Smooth muscle cell (in vitro differentiated cells): ENCODE measurements around the gene ZNF90. TPM values are rescaled to one million over a fixed set of nuclear protein-coding genes. Genes with fewer than 3 reads are reported as not detected.
A peak's percentile ranks its signal among the peaks of the same experiment; 100 is the strongest.
"Not testable (repeated sequence)": the region's sequence is repeated elsewhere in the genome, so short reads cannot be mapped to it uniquely, and the experiment has no call there.

Experiments
- DNase-seq: peaks from one replicate; lab custom pipeline; 2025; ENCODE audit not compliant: unreplicated experiment; lab: John Stamatoyannopoulos, UW
- H2AFZ ChIP-seq: fragments of 200-600 bp; sonication (generic); 2 replicates; pipeline ENCODE4 v1.6.0; 2016; ENCODE audit warnings: antibody characterized with exemption, low read depth, mild to moderate bottlenecking
- H3F3A ChIP-seq: fragments of 200-600 bp; sonication (generic); 2 replicates; pipeline ENCODE4 v1.6.0; 2017; ENCODE audit warnings: antibody characterized with exemption, low read depth
- H3K27ac ChIP-seq: fragments of 200-600 bp; sonication (generic); 2 replicates; pipeline ENCODE4 v1.5.1; 2016; ENCODE audit warnings: low read depth, mild to moderate bottlenecking
- H3K27me3 ChIP-seq: fragments of 200-600 bp; sonication (generic); 2 replicates; pipeline ENCODE4 v1.6.1; 2016; ENCODE audit warnings: low read depth, mild to moderate bottlenecking
- H3K36me3 ChIP-seq: fragments of 200-600 bp; sonication (generic); 2 replicates; pipeline ENCODE4 v1.5.1; 2016; ENCODE audit warnings: low read depth
- H3K4me1 ChIP-seq: fragments of 200-600 bp; sonication (generic); 2 replicates; pipeline ENCODE4 v1.5.1; 2016; ENCODE audit warnings: low read depth
- H3K4me2 ChIP-seq: fragments of 200-600 bp; sonication (generic); 2 replicates; pipeline ENCODE4 v1.6.0; 2016; ENCODE audit warnings: mild to moderate bottlenecking
- H3K4me3 ChIP-seq: fragments of 200-600 bp; sonication (generic); 2 replicates; pipeline ENCODE4 v1.5.1; 2016; ENCODE audit warnings: mild to moderate bottlenecking
- H3K79me2 ChIP-seq: fragments of 200-600 bp; sonication (generic); 2 replicates; pipeline ENCODE4 v1.6.0; 2016; ENCODE audit warnings: low read depth, mild to moderate bottlenecking
- H3K9ac ChIP-seq: fragments of 200-600 bp; sonication (generic); 2 replicates; pipeline ENCODE4 v1.6.0; 2016; ENCODE audit warnings: low read depth
- H3K9me3 ChIP-seq: fragments of 200-600 bp; sonication (generic); replicated peaks from 2 replicates; pipeline ENCODE4 v1.5.1; 2016; ENCODE audit warnings: low read depth
- H4K20me1 ChIP-seq: fragments of 200-600 bp; sonication (generic); 2 replicates; pipeline ENCODE4 v1.6.0; 2016; ENCODE audit warnings: low read depth
- WGBS: methylation state at CpG from one replicate; pipeline ENCODE4 v1.1.7; 2016; ENCODE audit warnings: low lambda C conversion rate; 5-methylcytosine and 5-hydroxymethylcytosine counted together
- polyA plus RNA-seq: library from polyadenylated mRNA; unstranded; fragments of >200 nt; fragmentation: Nextera tagmentation; extraction: Ambion mirVana; gene quantifications from 2 replicates; pipeline ENCODE4 v1.2.1, GENCODE V29; 2016
- total RNA-seq: library from RNA; depleted of rRNA; stranded (reverse); fragments of >200 nt; gene quantifications from 2 replicates; pipeline ENCODE4 v1.2.3, GENCODE V29; 2014
- TF ChIP-seq, protein P1 (sequence below): fragments of 200-600 bp; sonication (generic); IDR thresholded peaks from 2 replicates; pipeline ENCODE4 v1.5.1; 2017; ENCODE audit warnings: borderline replicate concordance, mild to moderate bottlenecking, antibody characterized with exemption; ENCODE audit not compliant: insufficient read depth, poor library complexity, severe bottlenecking

ZNF90 gene
- total and polyA plus RNA-seq, 2 experiments from 2014 or later = 3.4 to 5.3 TPM

DNA sequence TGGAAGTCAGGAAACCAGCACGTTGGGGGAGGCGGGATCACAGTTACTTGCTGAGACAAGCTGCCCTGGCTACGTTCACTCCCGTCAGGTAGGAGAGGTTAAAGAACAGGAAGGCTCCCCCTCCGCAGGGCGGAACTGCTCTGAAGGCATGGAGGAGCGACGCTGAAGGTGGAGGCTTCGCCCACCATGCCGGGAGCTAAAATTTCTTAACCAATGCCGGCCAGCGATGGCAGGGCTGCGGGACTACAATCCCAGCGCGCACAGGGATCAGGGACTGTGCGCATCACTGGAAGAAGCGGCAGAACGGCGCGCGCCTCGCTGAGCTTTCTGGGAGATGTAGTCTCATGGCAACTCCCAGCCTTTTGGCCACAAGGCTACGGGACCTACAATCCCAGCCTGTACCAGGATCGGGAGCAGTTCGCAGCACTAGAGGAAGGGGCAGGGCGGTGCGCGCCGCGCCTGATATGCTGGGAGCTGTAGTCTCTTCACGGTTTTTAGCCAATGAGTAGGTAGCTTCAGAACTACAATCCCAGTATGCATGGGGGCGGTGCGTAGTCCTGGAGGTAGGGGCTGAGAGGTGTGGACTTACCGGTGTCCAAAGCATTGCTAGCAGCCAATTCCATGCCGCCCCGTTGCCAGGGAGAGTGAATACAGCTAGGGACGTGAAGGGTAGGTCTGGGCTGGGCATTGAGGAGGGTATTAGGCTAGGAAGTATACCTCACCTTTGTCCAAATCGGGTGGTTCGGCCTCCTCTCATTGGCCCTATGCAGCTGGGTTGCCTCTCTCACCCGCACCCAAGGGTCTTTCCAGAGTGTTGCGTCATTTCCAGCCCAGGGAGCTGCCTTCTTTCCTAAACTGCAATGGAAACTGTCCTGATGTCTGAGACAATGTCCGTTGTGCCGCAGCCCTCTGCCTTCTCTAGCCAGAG is 25.7 kb upstream of the ZNF90 start:
- peak overlapping the region; percentile 67 for H2AFZ ChIP-seq
- H3K4me2 ChIP-seq = peak overlapping the region; percentile 89

DNA sequence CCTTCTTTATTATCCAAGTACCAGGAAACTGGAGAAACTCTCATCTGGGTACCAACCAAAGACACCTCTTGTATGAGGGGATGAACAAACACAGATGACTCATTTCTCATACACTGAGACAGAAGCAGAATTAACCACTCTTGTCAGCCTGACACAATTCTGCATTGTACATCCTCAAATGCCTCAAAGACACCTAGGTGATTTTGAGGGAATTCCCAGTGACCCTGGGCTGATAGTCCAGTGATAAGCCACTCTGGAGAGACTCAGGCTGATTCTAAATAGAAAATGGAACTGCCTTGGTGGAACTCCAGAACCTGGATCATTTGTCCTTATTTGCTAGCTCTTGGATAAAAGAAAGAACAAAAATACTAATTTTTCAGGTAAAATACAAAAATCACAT is 19.1 kb upstream of the ZNF90 start:
- H4K20me1 ChIP-seq, H3K4me2 ChIP-seq, H3K4me1 ChIP-seq, H3K27ac ChIP-seq, H3K9ac ChIP-seq, DNase-seq, H3K9me3 ChIP-seq, H2AFZ ChIP-seq, H3K4me3 ChIP-seq, H3K36me3 ChIP-seq, H3F3A ChIP-seq, H3K27me3 ChIP-seq, H3K79me2 ChIP-seq: not testable (repeated sequence)

More for the DNA sequence above, 25.7 kb upstream of the ZNF90 start:
- TF ChIP-seq, protein P1, sequence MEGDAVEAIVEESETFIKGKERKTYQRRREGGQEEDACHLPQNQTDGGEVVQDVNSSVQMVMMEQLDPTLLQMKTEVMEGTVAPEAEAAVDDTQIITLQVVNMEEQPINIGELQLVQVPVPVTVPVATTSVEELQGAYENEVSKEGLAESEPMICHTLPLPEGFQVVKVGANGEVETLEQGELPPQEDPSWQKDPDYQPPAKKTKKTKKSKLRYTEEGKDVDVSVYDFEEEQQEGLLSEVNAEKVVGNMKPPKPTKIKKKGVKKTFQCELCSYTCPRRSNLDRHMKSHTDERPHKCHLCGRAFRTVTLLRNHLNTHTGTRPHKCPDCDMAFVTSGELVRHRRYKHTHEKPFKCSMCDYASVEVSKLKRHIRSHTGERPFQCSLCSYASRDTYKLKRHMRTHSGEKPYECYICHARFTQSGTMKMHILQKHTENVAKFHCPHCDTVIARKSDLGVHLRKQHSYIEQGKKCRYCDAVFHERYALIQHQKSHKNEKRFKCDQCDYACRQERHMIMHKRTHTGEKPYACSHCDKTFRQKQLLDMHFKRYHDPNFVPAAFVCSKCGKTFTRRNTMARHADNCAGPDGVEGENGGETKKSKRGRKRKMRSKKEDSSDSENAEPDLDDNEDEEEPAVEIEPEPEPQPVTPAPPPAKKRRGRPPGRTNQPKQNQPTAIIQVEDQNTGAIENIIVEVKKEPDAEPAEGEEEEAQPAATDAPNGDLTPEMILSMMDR = no peak
- Histone ChIP-seq H3K9me3 (no peaks in the 10 kb centered on the region), H3K27ac (peak overlapping the region; percentile 10), H3K27me3 (no peaks in the 10 kb centered on the region), H3K79me2 (no peaks in the 10 kb centered on the region), H3K4me3 (peak overlapping the region; percentile 68), H3K36me3 (no peaks in the 10 kb centered on the region), H4K20me1 (no peaks in the 10 kb centered on the region), H3F3A (no peaks in the 10 kb centered on the region), H3K4me1 (no peaks in the 10 kb centered on the region), H3K9ac (peak overlapping the region; percentile 47)
- WGBS = 2% methylated on average over 43 of the region's 43 CpGs
- DNase-seq = peak; percentile 58

GRCh38 chr19:20060282-20060681 is 17.5 kb upstream of the ZNF90 start:
- TF ChIP-seq, protein P1 = no peak
- no peaks in the 10 kb centered on the region for H3K79me2 ChIP-seq
- no peak overlapping the region for H3K4me2 ChIP-seq
- H3K27ac ChIP-seq = no peak overlapping the region
- no peaks in the 10 kb centered on the region for H3K27me3 ChIP-seq
- no peaks in the 10 kb centered on the region for H4K20me1 ChIP-seq
- no peak overlapping the region for H2AFZ ChIP-seq
- H3K9ac ChIP-seq = no peak overlapping the region
- H3K4me1 ChIP-seq = no peaks in the 10 kb centered on the region
- WGBS = 70% methylated on average over 1 of the region's 1 CpG
- no peak overlapping the region for H3K4me3 ChIP-seq
- H3K9me3 ChIP-seq = no peaks in the 10 kb centered on the region
- no peak for DNase-seq
- no peaks in the 10 kb centered on the region for H3K36me3 ChIP-seq
- no peaks in the 10 kb centered on the region for H3F3A ChIP-seq

DNA sequence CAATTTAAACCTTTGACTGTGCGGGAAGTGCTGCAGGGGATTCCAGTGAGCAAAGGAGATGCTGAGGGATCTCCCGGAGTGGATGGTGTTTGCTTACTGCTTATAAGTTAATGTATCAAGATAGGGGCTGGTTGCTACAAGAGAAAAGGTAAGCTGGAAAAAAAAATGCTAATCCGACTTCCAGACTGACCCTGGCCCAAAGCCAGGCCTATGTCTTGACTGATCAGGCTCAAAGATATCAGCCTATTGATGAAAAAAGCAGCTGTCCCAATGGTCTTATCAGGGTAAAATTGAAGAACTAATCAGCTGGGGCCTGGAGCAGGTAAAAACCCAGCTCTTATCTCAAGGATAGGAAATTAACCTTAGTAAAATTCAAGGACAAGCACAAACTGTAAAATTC is 10.9 kb upstream of the ZNF90 start:
- H4K20me1 ChIP-seq = no peaks in the 10 kb centered on the region
- no peak overlapping the region for H3K9ac ChIP-seq
- no peak overlapping the region for H3K4me2 ChIP-seq
- H2AFZ ChIP-seq = no peak overlapping the region
- H3K4me1 ChIP-seq = no peaks in the 10 kb centered on the region
- DNase-seq = no peak
- no peaks in the 10 kb centered on the region for H3K36me3 ChIP-seq
- no peaks in the 10 kb centered on the region for H3F3A ChIP-seq
- WGBS = 54% methylated on average over 3 of the region's 3 CpGs
- H3K27ac ChIP-seq = no peak overlapping the region
- H3K9me3 ChIP-seq = no peaks in the 10 kb centered on the region
- H3K79me2 ChIP-seq = no peaks in the 10 kb centered on the region
- H3K27me3 ChIP-seq = no peaks in the 10 kb centered on the region
- TF ChIP-seq, protein P1 = no peak
- H3K4me3 ChIP-seq = no peak overlapping the region
